ENCODE data around the gene DHRS11.

DHRS11 gene

DNA sequence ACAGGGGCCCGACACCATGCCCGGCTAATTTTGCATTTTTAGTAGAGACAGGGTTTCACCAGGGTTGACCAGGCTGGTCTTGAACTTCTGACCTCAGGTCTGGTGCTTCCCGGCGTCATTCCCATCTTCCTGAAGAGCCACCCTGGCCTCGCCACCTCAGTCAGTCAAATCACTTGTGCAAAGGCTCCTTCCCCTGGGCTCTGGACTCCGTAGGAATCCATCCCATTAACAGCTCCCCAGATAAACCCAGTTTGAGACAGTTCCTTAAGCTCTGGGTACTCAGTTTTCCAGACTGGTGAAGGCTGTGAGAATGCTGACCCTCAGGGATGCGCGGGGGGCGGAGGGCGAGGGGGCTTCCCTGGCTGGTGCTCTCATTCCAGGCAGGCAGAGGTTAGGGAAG, 49.2 kb downstream of the DHRS11 start:
- no peak for DNase-seq
- in situ Hi-C loops (cut with MboI; ENCODE audit: low pct_unique_long_range_greater_than_20kb, low sequenced_read_pairs): no loop called here

DNA sequence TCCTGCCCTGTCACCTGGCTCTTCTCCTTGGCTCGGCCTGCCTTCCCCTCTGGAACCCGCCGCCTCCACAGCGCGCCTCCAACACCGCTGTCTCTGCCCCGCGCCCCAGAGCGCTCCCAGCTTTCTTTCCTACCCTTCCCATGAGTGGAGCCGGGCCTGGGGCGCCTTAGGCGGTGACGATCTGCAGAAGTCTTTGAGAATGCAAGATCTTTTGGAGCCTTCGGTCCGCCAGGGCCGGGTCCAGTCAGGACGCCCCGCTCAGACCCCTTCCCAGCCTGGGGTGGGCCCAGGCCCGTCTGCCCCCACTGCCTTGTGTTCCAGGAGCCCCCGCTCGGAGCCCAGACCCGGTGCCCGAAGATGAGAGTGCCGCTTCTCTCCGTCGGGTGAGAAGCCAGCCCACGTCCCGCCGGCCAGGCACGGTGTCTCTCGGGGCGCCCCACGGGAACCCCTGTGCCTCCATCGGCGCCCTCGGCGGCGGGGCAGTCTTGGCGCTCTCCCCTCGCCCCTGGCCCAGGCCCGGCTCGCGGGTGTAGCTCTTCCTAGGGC, 49.7 kb downstream of the DHRS11 start:
- no peak for DNase-seq
- in situ Hi-C loops (cut with MboI; ENCODE audit: low pct_unique_long_range_greater_than_20kb, low sequenced_read_pairs): no loop called here

DNA sequence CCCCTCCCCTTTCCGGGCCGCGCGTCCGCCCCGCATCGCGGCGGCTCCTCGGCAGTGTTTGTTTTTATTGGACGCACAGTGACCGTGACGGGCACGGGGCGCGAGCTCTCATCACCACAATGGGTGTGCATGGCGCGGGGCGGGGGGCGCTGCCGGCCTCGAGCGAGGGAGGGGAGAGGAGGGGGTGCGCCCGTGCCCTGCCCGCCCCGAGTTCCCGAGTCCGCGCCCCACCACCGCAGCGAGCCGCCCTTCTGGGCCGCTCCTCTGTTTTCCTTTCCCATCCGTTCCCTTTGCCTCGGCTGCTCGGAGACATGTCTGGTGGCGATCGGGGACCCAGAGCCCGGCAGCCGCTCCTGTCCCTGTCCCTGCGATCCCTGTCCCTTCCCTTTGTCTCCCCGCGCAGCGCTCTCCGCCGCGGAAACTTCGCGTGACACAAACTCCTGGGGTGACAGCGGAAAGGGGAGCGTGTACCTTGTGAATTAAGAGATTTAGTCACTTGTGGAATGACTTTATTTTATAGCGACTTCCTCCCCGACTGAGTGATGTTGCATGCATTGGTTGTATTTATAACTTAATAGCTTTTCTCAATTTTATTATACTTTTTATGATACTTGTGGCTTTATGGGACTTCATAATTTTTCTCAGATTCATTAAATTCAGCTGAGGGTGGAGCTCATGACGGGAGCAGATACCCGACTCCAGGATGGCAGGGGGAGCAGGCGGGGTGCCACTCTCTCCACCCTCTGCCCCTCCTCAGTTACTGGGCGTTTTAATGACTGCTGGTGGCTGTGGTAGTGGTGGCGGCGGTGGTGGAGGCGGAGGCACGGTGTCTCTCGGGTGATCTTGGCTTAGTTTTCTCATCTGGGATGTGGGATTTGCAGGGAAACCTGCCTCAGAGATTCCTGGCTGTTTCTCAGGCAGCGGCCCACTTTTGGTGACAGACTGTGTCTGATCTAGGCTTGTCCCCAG, 50.5 kb downstream of the DHRS11 start:
- DNase-seq: no peak

DNA sequence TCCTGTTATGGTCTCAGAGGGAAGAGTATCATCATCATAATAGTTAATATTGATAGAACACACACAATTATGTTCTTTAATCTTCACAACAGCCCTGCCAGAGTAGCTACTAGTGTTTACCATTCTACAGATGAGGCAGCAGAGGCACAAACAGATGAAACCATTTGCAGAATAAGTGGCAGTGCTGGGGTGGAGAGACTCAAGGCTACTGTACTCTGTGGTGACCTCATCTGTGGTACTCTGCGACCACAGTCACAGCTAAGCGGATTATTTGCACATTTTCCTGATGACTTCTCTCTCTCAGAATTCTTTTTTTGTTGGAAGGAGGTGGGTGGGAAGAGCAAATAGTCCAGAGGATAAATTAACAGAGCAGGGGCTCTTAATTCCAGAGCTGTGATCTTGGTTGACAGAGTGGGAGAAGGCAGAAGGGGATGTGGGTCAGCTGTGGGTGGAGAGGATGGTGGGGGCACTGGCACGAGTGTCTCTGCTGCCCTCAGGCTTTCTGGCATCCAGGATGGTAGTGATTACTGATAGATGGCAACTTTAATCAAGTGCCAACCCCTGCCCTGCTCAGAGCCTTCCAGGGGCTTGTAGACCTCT, 51.5 kb downstream of the DHRS11 start:
- no peak for DNase-seq
- in situ Hi-C loops (cut with MboI; ENCODE audit: low pct_unique_long_range_greater_than_20kb, low sequenced_read_pairs): no loop called here

More for the DNA sequence above, 50.5 kb downstream of the DHRS11 start:
- in situ Hi-C loops (cut with MboI; ENCODE audit: low pct_unique_long_range_greater_than_20kb, low sequenced_read_pairs): no loop called here

DNA sequence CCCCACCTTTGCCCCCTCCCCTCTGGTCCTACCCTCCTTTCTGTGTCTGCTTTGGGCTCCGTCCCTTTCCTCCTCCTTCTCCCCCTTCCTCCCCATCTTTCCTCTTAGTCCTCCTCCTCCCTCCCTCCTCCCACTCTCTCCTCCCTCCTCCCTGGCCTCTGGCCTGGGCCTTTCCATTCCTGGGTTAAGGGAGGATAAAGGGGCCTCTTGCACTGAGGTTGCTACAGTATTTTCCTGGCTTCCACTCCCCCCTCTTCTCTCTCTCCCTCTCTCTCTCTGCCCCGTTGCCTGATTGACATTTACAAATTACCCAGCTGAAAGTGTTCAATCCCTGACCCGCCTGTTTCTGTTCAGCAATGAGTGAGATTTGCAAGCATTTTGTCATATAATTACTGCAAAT, 53.7 kb downstream of the DHRS11 start:
- no peak for DNase-seq
- in situ Hi-C loops (cut with MboI; ENCODE audit: low pct_unique_long_range_greater_than_20kb, low sequenced_read_pairs): no loop called here

DNA sequence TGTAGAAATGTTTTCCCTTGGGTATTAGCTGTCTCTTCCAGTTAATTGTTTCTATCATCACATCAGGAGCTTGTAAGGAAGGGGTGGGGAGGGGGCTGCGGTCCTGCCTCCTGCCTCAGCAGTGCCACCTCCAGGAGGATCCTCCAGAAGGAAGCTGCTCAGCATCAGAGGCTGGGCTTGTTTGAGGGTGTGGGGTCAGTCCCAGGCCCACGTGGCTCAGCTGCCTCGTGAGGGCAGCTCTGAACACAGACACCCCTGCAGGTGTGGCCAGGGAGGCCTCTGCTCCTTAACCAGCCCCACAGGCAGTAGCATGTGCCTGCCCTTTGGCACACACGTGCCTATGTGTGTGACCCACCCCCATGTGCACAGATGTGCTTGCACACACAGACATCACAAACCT, 56.0 kb downstream of the DHRS11 start:
- in situ Hi-C loops (cut with MboI; ENCODE audit: low pct_unique_long_range_greater_than_20kb, low sequenced_read_pairs): no loop called here
- no peak for DNase-seq

DNA sequence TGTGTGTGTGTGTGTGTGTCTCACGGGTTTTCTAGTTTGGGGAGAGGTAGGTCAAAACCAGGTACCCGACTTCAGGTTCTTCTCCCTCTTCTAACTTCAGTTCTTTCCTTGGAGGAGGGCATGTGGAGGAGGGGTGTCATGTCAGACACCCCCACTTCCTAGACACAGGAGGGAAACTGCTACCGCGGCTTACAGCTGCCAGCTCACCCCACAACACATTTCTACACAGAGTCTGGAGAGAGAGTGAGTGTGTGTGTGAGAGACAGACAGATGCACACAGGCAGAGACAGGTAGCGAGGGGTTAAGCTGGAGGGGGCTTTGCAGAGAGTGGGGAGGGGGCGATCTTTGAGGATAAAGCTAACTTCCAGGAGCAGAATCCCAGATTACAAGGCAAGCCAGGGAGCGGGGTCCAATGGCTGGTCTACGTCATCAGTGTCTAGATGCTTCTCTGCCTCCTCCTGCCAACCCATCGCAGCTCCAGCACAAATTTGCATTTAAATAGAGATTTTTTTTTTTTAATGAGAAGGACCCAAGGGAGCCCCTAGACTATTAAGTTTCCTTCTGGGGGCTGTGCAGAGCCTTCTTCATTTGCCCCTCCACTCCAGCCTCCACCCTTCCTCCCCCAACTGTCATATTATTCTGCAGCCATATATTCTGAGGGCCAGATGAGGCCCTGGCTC, 58.6 kb downstream of the DHRS11 start:
- DNase-seq: no peak
- in situ Hi-C loops (cut with MboI; ENCODE audit: low pct_unique_long_range_greater_than_20kb, low sequenced_read_pairs): no loop called here

Measured in KBM-7 (cell line).